Stimulated activated CD4-positive, alpha-beta T cell treated with anti-CD3 and anti-CD28 coated beads, TNF-alpha, amount 100 ng/mL, for 4 hours (primary cell): Measurements from ENCODE around the gene PKNOX2.

Experiments used
- DNase-seq, 3 experiments: peaks; one replicate each; pipeline ENCODE4 v3.0.0-alpha.2; 2020; ENCODE audit warnings: low read depth in 3 of 3

Gene PKNOX2

DNA sequence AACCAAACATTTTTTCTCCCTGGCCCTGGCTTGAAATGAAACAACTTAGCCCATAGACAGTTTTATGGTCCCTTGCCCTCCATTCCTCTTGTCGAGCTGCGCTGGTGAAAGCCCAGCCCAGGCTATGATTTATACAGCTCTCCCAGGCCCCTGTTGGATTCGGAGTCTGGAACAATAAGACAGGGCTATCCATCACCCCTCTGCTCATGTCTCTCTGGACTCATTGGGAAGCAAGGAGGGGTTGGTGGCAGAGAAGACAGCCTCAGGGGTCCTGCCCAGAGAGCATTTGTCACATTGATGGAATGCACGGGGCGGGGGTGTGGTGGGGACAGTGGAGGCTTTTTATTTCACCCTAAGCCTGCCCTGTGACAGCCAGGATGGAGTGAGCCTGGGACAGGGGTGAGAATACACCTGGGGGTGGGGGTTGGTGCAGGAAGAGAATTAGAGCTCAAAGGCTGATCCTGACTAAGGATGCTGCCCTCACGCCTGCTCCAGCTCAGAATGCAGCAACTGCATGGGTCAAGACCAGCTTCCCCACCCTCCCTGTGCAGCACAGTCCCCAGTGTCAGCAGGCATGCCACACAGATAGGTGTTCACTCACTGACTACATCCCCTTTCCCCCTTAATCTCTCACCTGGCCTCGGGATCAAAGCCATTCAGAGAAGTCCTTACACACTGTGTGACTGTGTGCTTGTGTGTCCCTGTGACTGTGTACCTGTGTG, 10.0 kb upstream of the PKNOX2 start:
- no peak for DNase-seq

DNA sequence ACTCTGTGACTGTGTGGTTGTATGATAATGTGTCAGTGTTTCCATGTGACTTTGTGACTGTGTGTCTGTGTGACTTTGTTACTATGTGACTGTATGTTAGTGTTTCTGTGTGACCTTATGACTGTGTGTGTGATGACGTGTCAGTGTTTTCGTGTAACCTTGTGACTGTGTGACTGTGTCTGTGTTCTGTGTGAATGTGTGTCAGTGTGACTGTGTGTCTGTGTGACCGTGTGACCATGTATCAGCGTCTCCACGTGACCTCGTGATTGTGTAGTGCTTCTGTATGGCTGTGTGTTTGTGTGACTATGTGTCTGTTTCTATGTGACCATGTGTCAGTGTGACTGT, 9.5 kb upstream of the PKNOX2 start:
- DNase-seq, result no peak

- no peak for DNase-seq
These were observed 8.8 kb upstream of the PKNOX2 start for GRCh38 chr11:125155767-125156166.

- DNase-seq, result no peak
These were observed 8.0 kb upstream of the PKNOX2 start for GRCh38 chr11:125156346-125157117.

DNA sequence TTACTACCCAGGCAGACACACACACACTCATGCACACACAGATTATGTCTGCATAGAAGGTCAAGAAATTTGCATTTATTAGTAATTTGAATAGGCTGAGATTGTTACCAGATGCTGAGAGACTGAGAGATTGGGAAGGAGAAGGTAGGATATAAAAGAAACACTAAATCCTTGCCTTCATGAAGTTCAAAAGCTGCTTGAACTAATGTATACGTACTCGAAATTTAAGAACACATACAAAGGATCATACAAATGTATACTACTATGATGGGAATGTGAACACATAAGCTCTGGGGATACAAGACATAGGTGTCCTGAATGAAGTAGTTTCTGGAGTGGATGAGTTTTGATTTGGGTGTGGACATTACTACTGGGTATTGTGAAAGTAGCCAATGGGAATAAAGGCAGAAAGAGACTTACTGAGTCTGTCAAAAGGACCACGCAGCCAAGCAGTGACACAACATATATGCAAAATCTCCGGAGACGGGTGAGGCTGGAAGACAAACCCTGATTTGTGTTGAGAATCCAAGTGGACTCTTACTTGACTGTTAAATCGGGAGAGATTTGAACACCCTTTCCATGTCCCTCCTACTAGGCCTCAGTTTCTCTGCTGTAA, 7.3 kb upstream of the PKNOX2 start:
- DNase-seq, result no peak

- DNase-seq, result no peak
These were observed 6.4 kb upstream of the PKNOX2 start for GRCh38 chr11:125157953-125158680.

GRCh38 chr11:125162743-125163142, 1.8 kb upstream of the PKNOX2 start:
- no peak for DNase-seq

DNA sequence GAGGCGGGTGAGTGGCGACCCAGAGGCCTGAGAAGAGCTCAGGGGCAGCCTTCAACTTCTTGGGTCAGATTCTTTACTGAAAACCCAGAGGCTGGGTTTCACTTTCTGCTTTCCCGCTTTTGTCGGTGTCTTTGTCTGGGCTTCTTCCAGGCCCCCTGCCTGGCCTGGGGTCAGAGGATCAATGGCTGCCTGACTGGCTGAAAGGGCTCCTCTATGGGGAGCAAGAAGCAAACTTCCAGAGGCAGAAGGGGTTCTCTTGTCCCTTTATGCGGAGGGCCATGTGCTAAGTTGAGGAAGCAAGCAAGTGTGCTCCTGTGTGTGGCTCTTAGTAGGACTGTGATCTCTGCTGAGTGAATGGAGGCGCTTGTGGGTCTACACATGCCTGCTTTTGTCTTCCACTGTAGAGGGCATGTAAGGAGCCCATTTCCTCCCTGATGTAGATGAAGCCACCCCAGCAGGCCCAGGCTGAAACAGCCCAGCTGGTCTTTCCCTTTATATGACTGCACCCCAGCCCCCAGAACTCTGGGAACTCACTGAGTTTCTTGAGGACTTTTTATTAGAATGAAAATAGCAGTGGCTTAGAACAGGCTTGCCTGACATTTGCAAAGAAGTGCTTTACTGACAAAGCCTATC, 1.0 kb upstream of the PKNOX2 start:
- no peak for DNase-seq

GRCh38 chr11:125164091-125164421, 495 bp upstream of the PKNOX2 start:
- DNase-seq, result no peak

GRCh38 chr11:125165111-125165842, 726 bp downstream of the PKNOX2 start:
- no peak for DNase-seq

DNA sequence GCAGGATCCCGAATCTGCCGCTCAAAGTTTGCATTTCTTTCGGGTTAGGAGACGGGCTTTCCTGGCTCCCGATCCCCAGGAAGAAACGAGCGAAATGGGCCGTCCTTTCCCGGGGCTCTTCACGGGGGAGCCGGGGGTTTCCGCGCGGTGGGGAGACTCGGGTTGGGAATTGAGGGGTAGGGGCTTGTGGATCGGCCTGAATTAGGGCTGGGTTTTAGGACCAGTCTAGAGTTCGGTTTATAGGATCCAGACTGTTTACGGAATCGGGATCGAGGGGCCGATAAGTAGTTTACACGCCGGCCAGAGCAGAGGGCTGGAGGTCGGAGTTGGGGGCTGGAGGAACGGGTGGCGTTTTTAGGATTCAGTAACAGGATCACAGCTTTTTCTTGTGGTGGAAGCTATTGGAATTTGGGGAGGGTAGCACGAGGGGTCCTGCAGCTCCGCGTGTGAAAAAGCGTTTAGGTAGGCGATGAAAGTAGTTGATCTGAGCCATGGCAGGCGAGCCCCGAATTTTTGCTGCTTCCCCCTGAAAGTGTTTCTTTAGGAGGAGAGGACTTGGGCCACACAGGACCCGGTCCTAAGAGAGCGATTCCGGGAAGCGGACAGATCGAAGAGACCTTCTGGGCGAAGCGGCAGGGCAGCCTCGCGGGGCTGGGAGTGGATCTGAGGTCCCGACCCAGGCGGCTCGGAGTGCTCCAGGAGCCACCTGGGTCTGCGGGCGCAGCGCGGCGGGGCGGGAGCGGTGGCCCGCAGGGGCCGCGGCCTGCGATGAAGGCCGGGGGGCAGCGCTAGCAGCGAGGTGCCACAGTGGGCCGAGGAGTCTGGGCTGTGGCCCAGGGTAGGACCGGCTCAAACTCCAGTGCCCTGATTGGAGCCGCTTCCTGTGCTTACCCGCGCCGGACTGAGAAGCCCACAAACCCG, 1.6 kb downstream of the PKNOX2 start:
- DNase-seq, result no peak

DNA sequence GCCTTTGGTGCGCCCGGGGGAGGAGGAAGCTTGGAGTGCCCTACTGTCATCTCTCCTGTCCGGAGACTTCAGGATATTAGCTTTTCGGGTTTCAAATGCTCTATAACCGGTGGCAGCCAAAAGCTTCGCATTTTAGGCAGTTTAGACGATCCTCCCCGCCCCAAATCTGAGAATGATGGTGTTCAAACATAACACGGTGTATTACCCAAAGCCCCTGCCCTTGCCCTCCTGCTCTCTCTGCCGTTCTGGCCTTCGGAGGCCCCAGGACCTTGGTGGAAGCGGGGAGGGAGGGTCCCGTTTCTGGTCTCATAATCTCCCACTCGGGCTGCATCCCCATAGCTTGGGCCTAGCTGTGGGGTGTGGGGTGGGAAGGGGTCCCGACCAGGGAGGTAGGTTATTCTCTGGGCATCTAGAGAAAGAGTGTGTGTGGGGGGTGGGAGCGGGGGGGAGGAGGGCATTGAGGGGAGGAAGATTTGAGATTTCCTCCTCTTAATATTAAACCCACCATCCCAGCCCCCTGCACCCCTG, 2.3 kb downstream of the PKNOX2 start:
- no peak for DNase-seq

DNA sequence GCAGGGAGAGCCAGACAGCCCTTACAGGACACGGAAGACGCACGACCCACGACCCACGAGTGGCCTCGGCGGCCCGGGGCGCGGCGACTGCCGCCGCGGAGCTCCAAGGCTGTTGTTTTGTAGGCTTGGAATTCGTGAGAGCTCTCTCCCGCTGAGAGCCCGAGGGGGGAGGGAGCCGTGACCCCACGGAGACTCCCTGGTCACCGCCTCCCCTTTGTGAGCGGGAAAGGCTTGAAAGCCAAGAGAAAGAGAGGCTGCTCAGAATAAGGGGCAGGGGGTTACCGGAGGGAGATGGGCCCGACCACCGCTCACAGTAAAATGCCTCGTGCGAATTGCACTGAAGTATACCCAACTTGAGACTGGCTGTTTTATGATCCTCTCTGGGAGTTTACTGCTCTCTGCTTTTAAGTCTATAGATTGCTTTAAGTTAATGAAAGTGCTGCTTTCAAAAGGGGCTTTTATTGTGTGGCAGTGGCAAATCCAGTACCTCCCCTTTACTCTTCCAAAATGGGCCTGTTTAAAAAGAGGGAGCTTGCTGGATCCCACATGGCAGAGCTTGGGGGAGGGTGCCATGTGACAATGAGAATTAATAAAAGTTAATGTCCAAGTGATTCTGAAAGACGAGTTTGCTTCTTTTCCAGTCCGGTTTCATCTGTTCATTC, 2.9 kb downstream of the PKNOX2 start:
- no peak for DNase-seq

GRCh38 chr11:125167954-125168835, 3.6 kb downstream of the PKNOX2 start:
- no peak for DNase-seq

- DNase-seq, result no peak
These were observed 4.4 kb downstream of the PKNOX2 start for GRCh38 chr11:125168918-125169456.

- DNase-seq, result no peak
These were observed 5.5 kb downstream of the PKNOX2 start for GRCh38 chr11:125170001-125170509.

DNA sequence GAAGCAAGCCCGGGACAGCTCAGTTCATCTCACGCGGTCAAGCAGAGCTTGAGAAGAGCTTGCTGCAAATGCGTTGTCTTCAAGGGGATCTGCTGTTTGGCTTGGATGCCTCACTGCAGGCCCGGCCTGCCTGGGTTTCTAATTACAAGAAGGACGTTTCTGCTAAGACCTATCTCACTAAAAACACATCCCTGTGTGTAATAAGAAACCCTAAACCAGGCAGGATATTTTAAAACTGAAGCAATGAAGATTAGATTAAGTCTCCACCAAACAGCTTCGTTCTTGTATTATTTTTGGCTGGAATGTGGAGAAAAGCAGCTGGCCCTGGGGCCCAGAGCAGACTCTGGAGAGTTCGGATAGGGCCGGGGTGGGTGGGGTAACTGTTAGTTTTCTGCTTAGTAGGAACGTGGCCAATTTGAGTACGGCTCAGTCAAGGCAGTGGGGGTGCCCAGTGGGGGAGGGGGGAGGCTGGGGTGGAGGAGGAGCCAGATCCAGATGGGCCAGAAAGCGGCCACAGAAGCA, 6.0 kb downstream of the PKNOX2 start:
- DNase-seq, result no peak

GRCh38 chr11:125171974-125172373, 7.4 kb downstream of the PKNOX2 start:
- no peak for DNase-seq
